PFSK-1 (cell line): ENCODE results near the gene CACYBP.

Experiments
- FOXP2 ChIP-seq: optimal IDR thresholded peaks from 2 replicates; pipeline ENCODE3; 2011; ENCODE audit warnings: borderline replicate concordance, control low read depth, inconsistent platforms; ENCODE audit not compliant: insufficient read depth; ENCODE audit errors: extremely low read length, extremely low read depth
- POLR2AphosphoS5 ChIP-seq: IDR thresholded peaks from 2 replicates; pipeline ENCODE4 v1.6.1; 2012; ENCODE audit warnings: low read depth, mild to moderate bottlenecking, control low read depth, low read length, moderate library complexity
- SIN3A ChIP-seq: IDR thresholded peaks from 2 replicates; pipeline ENCODE4 v1.6.1; 2012; ENCODE audit warnings: mild to moderate bottlenecking, low read length, moderate library complexity, borderline replicate concordance; ENCODE audit not compliant: insufficient read depth
- TAF1 ChIP-seq: IDR thresholded peaks from 2 replicates; pipeline ENCODE4 v1.6.1; 2012; ENCODE audit warnings: low read length, control low read depth, borderline replicate concordance; ENCODE audit not compliant: insufficient read depth
- TF ChIP-seq, protein P1 (sequence below), 2 experiments: IDR thresholded peaks; 2 replicates each; pipeline versions ENCODE4 v1.6.1 to v1.8.0; 2011 to 2012; ENCODE audit warnings: low read depth in 2 of 2, low read length in 2 of 2, control low read depth in 1 of 2, inconsistent platforms in 1 of 2, mild to moderate bottlenecking in 1 of 2, moderate library complexity in 1 of 2; ENCODE audit not compliant: insufficient read depth in 1 of 2

The CACYBP gene

DNA sequence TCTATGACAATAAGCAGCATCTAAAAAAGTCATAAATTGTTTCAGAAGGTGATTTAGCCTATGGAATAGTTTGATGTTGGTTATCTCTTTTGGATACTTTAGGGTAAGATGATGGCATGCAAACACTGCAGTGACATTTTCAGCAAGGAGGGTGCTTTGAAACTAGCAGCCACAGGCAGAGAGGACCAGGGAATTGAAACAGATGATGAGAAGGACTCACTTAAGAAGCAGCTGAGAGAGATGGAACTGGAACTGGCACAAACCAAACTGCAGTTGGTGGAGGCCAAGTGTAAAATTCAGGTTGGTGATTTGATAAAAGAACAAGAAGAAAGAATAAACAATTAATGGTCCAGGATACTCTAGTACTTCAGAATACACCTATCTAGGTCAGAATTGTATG is 11.2 kb upstream of the CACYBP start:
- TF ChIP-seq FOXP2 (no peak), TAF1 (no peak), SIN3A (no peak), POLR2AphosphoS5 (no peak)
- TF ChIP-seq, protein P1, sequence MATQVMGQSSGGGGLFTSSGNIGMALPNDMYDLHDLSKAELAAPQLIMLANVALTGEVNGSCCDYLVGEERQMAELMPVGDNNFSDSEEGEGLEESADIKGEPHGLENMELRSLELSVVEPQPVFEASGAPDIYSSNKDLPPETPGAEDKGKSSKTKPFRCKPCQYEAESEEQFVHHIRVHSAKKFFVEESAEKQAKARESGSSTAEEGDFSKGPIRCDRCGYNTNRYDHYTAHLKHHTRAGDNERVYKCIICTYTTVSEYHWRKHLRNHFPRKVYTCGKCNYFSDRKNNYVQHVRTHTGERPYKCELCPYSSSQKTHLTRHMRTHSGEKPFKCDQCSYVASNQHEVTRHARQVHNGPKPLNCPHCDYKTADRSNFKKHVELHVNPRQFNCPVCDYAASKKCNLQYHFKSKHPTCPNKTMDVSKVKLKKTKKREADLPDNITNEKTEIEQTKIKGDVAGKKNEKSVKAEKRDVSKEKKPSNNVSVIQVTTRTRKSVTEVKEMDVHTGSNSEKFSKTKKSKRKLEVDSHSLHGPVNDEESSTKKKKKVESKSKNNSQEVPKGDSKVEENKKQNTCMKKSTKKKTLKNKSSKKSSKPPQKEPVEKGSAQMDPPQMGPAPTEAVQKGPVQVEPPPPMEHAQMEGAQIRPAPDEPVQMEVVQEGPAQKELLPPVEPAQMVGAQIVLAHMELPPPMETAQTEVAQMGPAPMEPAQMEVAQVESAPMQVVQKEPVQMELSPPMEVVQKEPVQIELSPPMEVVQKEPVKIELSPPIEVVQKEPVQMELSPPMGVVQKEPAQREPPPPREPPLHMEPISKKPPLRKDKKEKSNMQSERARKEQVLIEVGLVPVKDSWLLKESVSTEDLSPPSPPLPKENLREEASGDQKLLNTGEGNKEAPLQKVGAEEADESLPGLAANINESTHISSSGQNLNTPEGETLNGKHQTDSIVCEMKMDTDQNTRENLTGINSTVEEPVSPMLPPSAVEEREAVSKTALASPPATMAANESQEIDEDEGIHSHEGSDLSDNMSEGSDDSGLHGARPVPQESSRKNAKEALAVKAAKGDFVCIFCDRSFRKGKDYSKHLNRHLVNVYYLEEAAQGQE (IDR thresholded peaks at IDR 0.05; ENCODE audit: insufficient read depth in 1 of 2, low read depth in 2 of 2, low read length in 2 of 2): no peak

DNA sequence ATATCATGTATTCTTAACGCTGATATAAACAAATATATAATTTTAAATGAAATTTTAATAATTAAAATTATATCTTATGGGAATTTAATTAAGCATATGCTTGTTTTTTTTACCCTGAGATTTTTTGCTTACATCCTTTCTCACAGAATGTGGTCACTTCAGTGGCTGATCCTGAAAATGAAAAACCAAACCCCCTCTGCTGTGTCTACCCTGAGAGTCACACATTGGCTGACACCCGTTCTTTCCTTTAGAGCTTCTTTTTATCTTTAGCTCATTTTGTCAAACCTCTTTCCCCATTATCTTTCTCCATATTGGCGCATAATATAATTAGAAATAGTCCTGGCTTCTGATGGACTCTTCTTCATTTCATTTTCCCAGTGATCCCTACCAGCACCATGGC is 10.8 kb upstream of the CACYBP start:
- TF ChIP-seq FOXP2 (no peak), TAF1 (no peak), POLR2AphosphoS5 (no peak), SIN3A (no peak)
- TF ChIP-seq, protein P1 (IDR thresholded peaks at IDR 0.05; ENCODE audit: insufficient read depth in 1 of 2, low read depth in 2 of 2, low read length in 2 of 2): no peak

DNA sequence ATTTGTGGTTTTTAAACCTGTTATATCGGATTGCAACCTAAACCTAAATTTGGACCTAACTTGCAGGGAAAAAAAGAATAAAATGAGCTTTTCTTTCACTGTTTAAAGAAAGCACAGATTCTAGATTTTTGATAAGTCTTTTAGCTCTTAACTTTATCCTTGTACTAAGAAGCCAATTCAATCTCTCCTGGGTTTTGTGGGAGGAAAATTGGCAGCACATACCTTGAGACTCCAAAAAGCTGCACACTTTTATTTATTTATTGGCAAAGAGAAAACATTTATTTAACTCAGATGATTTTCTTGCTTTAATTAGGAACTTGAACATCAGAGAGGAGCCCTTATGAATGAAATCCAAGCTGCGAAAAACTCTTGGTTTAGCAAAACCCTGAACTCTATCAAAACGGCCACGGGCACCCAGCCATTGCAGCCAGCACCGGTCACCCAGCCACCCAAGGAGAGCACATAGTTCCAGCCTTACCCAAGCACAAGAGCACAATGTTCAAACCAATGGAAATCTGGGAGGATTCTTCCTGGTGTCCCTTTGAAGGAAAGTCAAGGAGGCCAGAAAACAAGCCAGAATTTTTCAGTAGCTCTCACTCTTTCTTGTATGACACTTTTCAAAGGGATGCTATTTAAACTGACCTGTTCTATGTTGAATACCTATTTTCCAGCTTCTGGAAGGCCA is 10.1 kb upstream of the CACYBP start:
- TF ChIP-seq, protein P1 (IDR thresholded peaks at IDR 0.05; ENCODE audit: insufficient read depth in 1 of 2, low read depth in 2 of 2, low read length in 2 of 2): no peak
- TF ChIP-seq POLR2AphosphoS5: no peak
- TF ChIP-seq SIN3A: no peak
- no peak for TF ChIP-seq FOXP2
- TF ChIP-seq TAF1: no peak

- peak; percentile 20; the same call in 1 of the 2 replicates for TF ChIP-seq TAF1
- TF ChIP-seq SIN3A: no peak
- TF ChIP-seq, protein P1 (IDR thresholded peaks at IDR 0.05; ENCODE audit: insufficient read depth in 1 of 2, low read depth in 2 of 2, low read length in 2 of 2): no peak
- TF ChIP-seq POLR2AphosphoS5: no peak
- TF ChIP-seq FOXP2: no peak
These were observed 9.3 kb upstream of the CACYBP start for GRCh38 chr1:174990382-174990999.
